Measurements from ENCODE around the gene SIX6. TPM values are rescaled to one million over a fixed set of nuclear protein-coding genes. Genes with fewer than 3 reads are reported as not detected.
"Not testable (repeated sequence)": the region's sequence is repeated elsewhere in the genome, so short reads cannot be mapped to it uniquely, and the experiment has no call there.

The SIX6 gene
- not detected in 2 replicates for total RNA-seq
- long read RNA-seq, result 0 reads

DNA sequence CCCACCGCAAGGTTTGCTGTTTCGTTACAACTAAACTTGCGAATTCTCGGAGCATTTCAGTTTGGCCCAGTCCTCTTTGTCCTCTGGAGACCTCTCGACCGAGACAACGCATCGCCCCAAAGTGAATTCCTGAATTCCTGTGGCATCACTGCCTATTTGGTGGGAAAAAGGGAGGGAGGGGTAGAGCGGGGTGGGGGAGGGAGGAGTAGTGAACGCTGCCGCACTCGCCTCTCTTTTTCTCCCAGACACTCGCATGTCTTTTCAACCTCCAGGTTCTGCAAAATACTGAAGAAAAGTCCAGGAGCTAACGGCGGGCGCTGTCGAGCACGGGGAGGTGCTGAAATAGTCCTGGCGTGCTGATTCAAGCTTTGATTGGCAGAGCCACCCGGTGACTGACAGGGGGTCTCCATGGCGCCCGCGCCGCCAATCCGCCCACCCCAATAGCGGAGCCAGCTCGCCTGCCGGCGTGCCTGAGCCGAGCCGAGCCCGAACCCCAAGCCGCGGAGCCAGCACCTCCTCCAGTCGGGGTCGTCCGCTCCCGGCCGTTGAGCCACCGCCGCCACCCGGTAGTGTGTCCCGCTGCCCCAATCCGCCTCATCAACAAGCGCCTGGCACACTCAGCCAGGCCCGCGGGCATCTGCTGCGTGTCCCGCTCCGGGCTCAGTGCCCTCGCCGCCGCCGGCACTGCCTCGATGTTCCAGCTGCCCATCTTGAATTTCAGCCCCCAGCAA, at the start of gene SIX6:
Gene SIX6 (plus strand): TSS at position 440 of the 731 bp plus-strand sequence. CDS start 253 bp downstream, at position 693.
- Mint-ChIP-seq H3K9me3 (ENCODE audit: low read depth) (no peaks in the 10 kb centered on the region), H3K4me1 (ENCODE audit: low read depth) (no peaks in the 10 kb centered on the region), H3K4me3 (ENCODE audit: low read depth) (no peak within 1 kb of the TSS), H3K27ac (peak within 1 kb of the TSS; percentile 52), H3K36me3 (ENCODE audit: insufficient read depth) (no peaks in the 10 kb centered on the region), H3K27me3 (peaks cover 98% of the 10 kb centered on the region)
- TF ChIP-seq CTCF (IDR thresholded peaks at IDR 0.05; ENCODE audit: unreplicated experiment), result peak; percentile 3
- peak; percentile 45 for DNase-seq (ENCODE audit: low spot score, unreplicated experiment)

- H3K4me1 Mint-ChIP-seq (ENCODE audit: low read depth); DNase-seq (ENCODE audit: low spot score, unreplicated experiment); H3K4me3 Mint-ChIP-seq (ENCODE audit: low read depth); H3K36me3 Mint-ChIP-seq (ENCODE audit: insufficient read depth); H3K27ac Mint-ChIP-seq: not testable (repeated sequence)
- peaks cover 14% of the 10 kb centered on the region for H3K27me3 Mint-ChIP-seq
- H3K9me3 Mint-ChIP-seq (ENCODE audit: low read depth), result peaks cover 16% of the 10 kb centered on the region
Observed at GRCh38 chr14:60480248-60480647, 28.7 kb upstream of the SIX6 start.

- TF ChIP-seq CTCF (IDR thresholded peaks at IDR 0.05; ENCODE audit: unreplicated experiment), result no peak
Observed at GRCh38 chr14:60482743-60483142, 26.2 kb upstream of the SIX6 start.

DNA sequence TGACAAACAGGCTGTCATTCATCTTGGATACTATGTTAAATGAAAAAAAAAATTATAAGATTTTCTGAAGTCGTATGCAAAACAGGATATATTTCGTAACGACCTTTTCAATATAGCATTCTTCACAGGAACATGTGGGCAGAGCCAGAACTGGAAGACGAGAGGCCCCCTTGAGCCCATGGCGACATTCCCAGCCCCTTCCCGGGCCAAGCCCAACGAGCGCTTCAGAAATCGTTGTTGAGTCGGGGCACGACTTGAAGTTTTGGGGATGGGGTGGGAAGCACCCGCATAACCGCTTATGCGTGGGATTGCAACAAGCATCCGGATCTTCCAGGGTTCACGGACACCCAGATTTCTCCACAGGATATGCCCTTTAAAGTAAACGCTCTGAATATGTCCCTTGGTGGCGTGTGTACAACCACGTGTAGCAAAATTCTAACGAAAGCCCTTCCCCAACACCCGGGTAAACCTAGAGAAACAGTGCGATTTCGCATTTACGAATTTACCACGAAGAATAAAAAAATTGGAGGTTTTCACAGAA, 23.8 kb upstream of the SIX6 start:
- H3K27me3 Mint-ChIP-seq, result peaks cover 20% of the 10 kb centered on the region
- TF ChIP-seq CTCF (IDR thresholded peaks at IDR 0.05; ENCODE audit: unreplicated experiment), result no peak
- no peak for DNase-seq (ENCODE audit: low spot score, unreplicated experiment)

More at GRCh38 chr14:60482743-60483142, 26.2 kb upstream of the SIX6 start:
- Mint-ChIP-seq H3K27me3 (peaks cover 20% of the 10 kb centered on the region), H3K4me1 (ENCODE audit: low read depth) (no peaks in the 10 kb centered on the region), H3K36me3 (ENCODE audit: insufficient read depth) (peaks cover 4% of the 10 kb centered on the region), H3K9me3 (ENCODE audit: low read depth) (peaks cover 12% of the 10 kb centered on the region), H3K27ac (no peak overlapping the region), H3K4me3 (ENCODE audit: low read depth) (no peak overlapping the region)
- DNase-seq (ENCODE audit: low spot score, unreplicated experiment), result no peak

DNA sequence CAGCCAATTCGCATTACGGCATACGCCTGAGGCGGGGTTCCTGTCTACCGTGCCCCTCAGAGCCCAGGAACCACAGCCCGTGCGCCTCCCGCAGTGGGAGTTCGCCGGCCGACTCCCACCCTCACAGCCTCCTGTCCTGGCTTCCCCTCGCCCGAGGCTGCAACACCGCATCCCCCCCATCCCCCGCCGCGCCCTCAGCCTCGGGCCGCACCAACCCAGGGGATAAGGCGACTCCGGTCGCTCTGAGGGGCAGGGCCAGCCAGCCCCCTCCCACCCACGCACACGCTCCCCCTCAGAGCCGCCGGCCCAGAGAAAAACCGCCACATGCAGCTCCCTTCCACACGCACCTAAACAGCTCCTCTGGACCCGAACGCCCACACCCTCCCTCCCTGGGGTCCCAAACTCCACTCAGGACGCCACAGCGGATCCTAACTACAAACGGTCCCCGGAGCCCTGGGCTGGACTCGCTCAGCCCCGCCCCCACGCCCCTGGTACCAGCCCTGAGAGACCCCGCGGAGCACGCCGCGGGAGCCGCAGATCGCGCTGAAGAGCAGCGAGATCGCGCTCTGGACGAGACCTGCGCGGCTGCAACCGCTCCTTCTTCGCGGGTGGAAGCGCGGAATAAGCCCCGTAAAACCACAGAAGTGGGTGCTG, 23.2 kb upstream of the SIX6 start, which contains the start of gene C14orf39:
Gene C14orf39 (minus strand): TSS at position 466 of the 654 bp plus-strand sequence. CDS start 985 bp downstream, outside the sequence.
- Mint-ChIP-seq H3K27ac (no peak within 1 kb of the TSS), H3K4me3 (ENCODE audit: low read depth) (peak within 1 kb of the TSS; percentile 70)
- DNase-seq (ENCODE audit: low spot score, unreplicated experiment), result peak; percentile 54

More for the DNA sequence above, 23.8 kb upstream of the SIX6 start:
- H3K4me1 Mint-ChIP-seq (ENCODE audit: low read depth), result no peaks in the 10 kb centered on the region
- H3K4me3 Mint-ChIP-seq (ENCODE audit: low read depth), result peak overlapping the region; percentile 70
- no peak overlapping the region for H3K27ac Mint-ChIP-seq
- peaks cover 7% of the 10 kb centered on the region for H3K9me3 Mint-ChIP-seq (ENCODE audit: low read depth)
- peaks cover 4% of the 10 kb centered on the region for H3K36me3 Mint-ChIP-seq (ENCODE audit: insufficient read depth)

More for the DNA sequence above, 23.2 kb upstream of the SIX6 start, which contains the start of gene C14orf39:
- peaks cover 2% of the 10 kb centered on the region for H3K9me3 Mint-ChIP-seq (ENCODE audit: low read depth)
- peaks cover 23% of the 10 kb centered on the region for H3K27me3 Mint-ChIP-seq
- H3K4me1 Mint-ChIP-seq (ENCODE audit: low read depth), result no peaks in the 10 kb centered on the region
- peaks cover under 1% of the 10 kb centered on the region for H3K36me3 Mint-ChIP-seq (ENCODE audit: insufficient read depth)
- TF ChIP-seq CTCF (IDR thresholded peaks at IDR 0.05; ENCODE audit: unreplicated experiment), result no peak

Data from progenitor cell of endocrine pancreas (in vitro differentiated cells).